Parathyroid adenoma (tissue), 2 donors: ENCODE results near the gene ZBTB8OS.
A peak's percentile ranks its signal among the peaks of the same experiment; 100 is the strongest.
"Not testable (repeated sequence)": the region's sequence is repeated elsewhere in the genome, so short reads cannot be mapped to it uniquely, and the experiment has no call there.

Experiments used
- H2AFZ ChIP-seq: fragments of 300-600 bp; sonication (generic); one replicate; pipeline ENCODE4 v1.7.0; 2017; ENCODE audit warnings: antibody characterized with exemption, mild to moderate bottlenecking
- H3K27ac ChIP-seq: fragments of 300-600 bp; sonication (generic); one replicate; pipeline ENCODE4 v1.7.0; 2017
- H3K27me3 ChIP-seq: fragments of 300-600 bp; sonication (generic); one replicate; pipeline ENCODE4 v1.7.0; 2017; ENCODE audit warnings: low read length; ENCODE audit not compliant: control insufficient read depth, insufficient read depth
- H3K36me3 ChIP-seq: fragments of 300-600 bp; sonication (generic); one replicate; pipeline ENCODE4 v1.7.0; 2017; ENCODE audit warnings: low read length; ENCODE audit not compliant: control insufficient read depth, insufficient read depth
- H3K4me1 ChIP-seq: fragments of 300-600 bp; sonication (generic); one replicate; pipeline ENCODE4 v1.7.0; 2017; ENCODE audit warnings: control low read depth
- H3K4me2 ChIP-seq: fragments of 300-600 bp; sonication (generic); one replicate; pipeline ENCODE4 v1.7.0; 2017; ENCODE audit warnings: low read length
- H3K4me3 ChIP-seq: fragments of 300-600 bp; sonication (generic); one replicate; pipeline ENCODE4 v1.7.0; 2017; ENCODE audit warnings: low read depth, low read length
- H3K79me2 ChIP-seq: fragments of 300-600 bp; sonication (generic); one replicate; pipeline ENCODE4 v1.7.0; 2017; ENCODE audit warnings: control low read depth
- H3K9ac ChIP-seq: fragments of 300-600 bp; sonication (generic); one replicate; pipeline ENCODE4 v1.7.0; 2017; ENCODE audit warnings: mild to moderate bottlenecking
- H3K9me3 ChIP-seq: fragments of 300-600 bp; sonication (generic); one replicate; pipeline ENCODE4 v1.7.0; 2017; ENCODE audit warnings: low read length; ENCODE audit not compliant: control insufficient read depth
- CTCF ChIP-seq: fragments of 300-600 bp; sonication (generic); IDR thresholded peaks from one replicate; pipeline ENCODE4 v1.7.0; 2017; ENCODE audit warnings: antibody characterized with exemption, mild to moderate bottlenecking
- donor health status: primary hyperparathyroidism.

ZBTB8OS gene

GRCh38 chr1:32650752-32651460, 556 bp upstream of the ZBTB8OS start, which contains the start of gene RBBP4:
Gene RBBP4, plus strand, starts transcription at chr1:32651208. Its CDS starts 99 bp downstream, at chr1:32651307.
- Histone ChIP-seq H3K36me3 (no peaks in the 10 kb centered on the region), H2AFZ (peak within 1 kb of the TSS; percentile 90), H3K9me3 (no peaks in the 10 kb centered on the region), H3K79me2 (peaks cover 22% of the 10 kb centered on the region), H3K4me3 (peak within 1 kb of the TSS; percentile 94), H3K4me2 (peak within 1 kb of the TSS; percentile 97), H3K27me3 (no peaks in the 10 kb centered on the region), H3K27ac (peak within 1 kb of the TSS; percentile 100), H3K9ac (peak within 1 kb of the TSS; percentile 87), H3K4me1 (peaks cover 4% of the 10 kb centered on the region)
- no peak for TF ChIP-seq CTCF

DNA sequence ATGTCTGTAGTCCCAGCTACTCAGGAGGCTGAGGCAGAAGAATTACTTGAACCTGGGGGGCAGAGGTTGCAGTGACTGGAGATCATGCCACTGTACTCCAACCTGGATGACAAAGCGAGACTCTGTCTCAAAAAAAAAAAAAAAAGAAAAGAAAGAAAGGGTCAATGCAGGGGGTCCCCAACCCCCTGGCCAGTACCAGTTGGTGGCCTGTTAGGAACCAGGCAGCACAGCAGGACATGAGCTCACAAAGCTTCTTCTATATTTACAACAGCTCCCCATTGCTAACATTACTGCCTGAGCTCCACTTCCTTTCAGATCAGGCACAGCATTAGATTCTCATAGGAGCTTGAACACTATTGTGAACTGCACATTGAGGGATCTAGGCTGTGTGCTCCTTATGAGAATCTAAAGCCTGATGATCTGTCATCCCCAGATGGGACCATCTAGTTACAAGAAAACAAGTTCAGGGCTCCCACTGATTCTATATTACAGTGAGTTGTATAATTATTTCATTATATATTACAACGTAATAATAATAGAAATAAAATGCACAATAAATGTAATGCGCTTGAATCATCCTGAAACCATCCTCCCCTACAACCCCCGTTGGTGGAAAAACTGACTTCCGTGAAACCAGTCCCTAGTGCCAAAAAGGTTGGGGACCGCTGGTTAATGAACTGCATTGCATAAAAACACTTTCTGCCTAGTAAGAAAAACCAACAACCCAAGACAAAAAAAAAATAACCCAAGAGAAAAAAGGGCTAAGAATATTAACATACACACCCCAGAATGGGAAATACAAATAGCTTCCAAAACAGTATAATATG, 2.8 kb downstream of the ZBTB8OS start:
- H3K36me3 ChIP-seq, result no peaks in the 10 kb centered on the region
- H3K9ac ChIP-seq, result no peak overlapping the region
- no peak overlapping the region for H3K27ac ChIP-seq
- no peak overlapping the region for H3K4me2 ChIP-seq
- H3K4me3 ChIP-seq, result no peak overlapping the region
- no peaks in the 10 kb centered on the region for H3K27me3 ChIP-seq
- TF ChIP-seq CTCF, result no peak
- peaks cover 4% of the 10 kb centered on the region for H3K4me1 ChIP-seq
- H3K9me3 ChIP-seq, result no peaks in the 10 kb centered on the region
- no peak overlapping the region for H2AFZ ChIP-seq
- H3K79me2 ChIP-seq, result peaks cover 15% of the 10 kb centered on the region

DNA sequence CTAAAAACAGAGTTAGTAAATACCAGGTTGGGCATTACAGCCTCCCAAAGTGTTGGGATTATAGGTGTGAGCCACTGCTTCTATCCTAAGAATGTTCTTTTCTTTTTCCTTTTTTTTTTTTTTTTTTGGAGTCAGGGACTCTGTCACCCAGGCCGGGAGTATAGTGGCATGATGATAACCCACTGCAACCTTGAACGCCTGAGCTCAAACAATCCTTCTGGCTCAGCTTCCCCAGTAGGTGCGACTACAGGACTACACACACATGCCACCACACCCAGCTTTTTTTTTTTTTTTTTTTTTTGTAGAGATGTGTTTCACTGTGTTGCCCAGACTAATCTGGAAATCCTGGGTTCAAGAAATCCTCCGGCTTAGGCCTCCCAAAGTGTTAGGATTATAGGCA, 5.9 kb downstream of the ZBTB8OS start:
- H3K4me3 ChIP-seq, result no peak overlapping the region
- peaks cover 11% of the 10 kb centered on the region for H3K79me2 ChIP-seq
- no peaks in the 10 kb centered on the region for H3K9me3 ChIP-seq
- H3K4me2 ChIP-seq, result no peak overlapping the region
- H3K9ac ChIP-seq, result no peak overlapping the region
- TF ChIP-seq CTCF, result no peak
- no peaks in the 10 kb centered on the region for H3K4me1 ChIP-seq
- no peak overlapping the region for H2AFZ ChIP-seq
- H3K27ac ChIP-seq, result no peak overlapping the region
- no peaks in the 10 kb centered on the region for H3K36me3 ChIP-seq
- no peaks in the 10 kb centered on the region for H3K27me3 ChIP-seq

- H3K36me3 ChIP-seq, H3K4me3 ChIP-seq, H3K9me3 ChIP-seq, H3K27me3 ChIP-seq, H3K4me1 ChIP-seq, H3K4me2 ChIP-seq, H3K27ac ChIP-seq, H2AFZ ChIP-seq, H3K9ac ChIP-seq: not testable (repeated sequence)
- H3K79me2 ChIP-seq, result peaks cover 12% of the 10 kb centered on the region
Measured at GRCh38 chr1:32642292-32642827, 8.0 kb downstream of the ZBTB8OS start.

DNA sequence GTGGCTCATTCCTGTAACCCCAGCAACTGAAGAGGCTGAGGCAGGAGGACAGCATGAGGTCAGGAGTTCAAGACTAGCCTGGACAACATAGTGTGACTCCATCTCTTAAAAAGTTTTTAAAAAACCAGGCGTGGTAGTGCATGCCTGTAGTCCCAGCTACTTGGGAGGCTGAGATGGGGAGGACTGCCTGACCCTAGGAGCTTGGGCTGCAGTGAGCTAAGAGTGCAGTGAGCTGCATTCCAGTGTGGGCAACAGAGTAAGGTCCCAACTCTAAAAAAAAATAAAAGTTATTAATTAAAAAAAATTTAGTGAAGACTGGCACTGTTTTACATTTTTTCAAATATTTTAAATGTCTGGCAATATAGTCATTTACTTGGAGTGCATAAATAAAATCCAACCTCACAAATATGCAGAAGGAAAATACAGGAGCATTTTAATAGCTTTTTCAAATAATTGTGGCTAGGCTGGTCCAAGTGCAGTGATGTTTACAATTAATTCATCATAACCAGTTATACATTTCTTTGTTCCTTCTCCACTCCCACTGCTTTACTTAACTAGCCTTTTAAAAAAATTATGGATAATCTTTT, 10.8 kb downstream of the ZBTB8OS start:
- Histone ChIP-seq H3K36me3 (no peaks in the 10 kb centered on the region), H3K9ac (no peak overlapping the region), H3K4me2 (no peak overlapping the region), H3K4me3 (no peak overlapping the region), H3K79me2 (peaks cover 4% of the 10 kb centered on the region), H3K4me1 (no peaks in the 10 kb centered on the region), H3K27ac (no peak overlapping the region), H2AFZ (no peak overlapping the region), H3K27me3 (no peaks in the 10 kb centered on the region), H3K9me3 (no peaks in the 10 kb centered on the region)
- TF ChIP-seq CTCF, result no peak
